ENCODE data around the gene GJA5. TPM values are rescaled to one million over a fixed set of nuclear protein-coding genes. Genes with fewer than 3 reads are reported as not detected.

Gene GJA5
- total RNA-seq, 1 experiment from 2014 or later = not detected

GRCh38 chr1:147749792-147750191 is 10.6 kb downstream of the GJA5 start:
- no TSS peak for BruUV-seq (replicated peaks)
- H3K4me1 ChIP-seq (ENCODE audit: control insufficient read depth, insufficient read depth, low read length) = no peaks in the 10 kb centered on the region
- no peaks in the 10 kb centered on the region for H3K36me3 ChIP-seq (ENCODE audit: control insufficient read depth, insufficient read depth, low read length)
- DNase-seq (ENCODE audit: low read depth, low spot score) = no peak
- in situ Hi-C loops (cut with HindIII; ENCODE audit: low pct_unique_long_range_greater_than_20kb, low sequenced_read_pairs) = no loop called here
- ChIA-PET CTCF (no interaction called here), POLR2A (no interaction called here)
- no peak overlapping the region for H3K4me3 ChIP-seq (ENCODE audit: low read depth in 2 of 2, low read length in 2 of 2)
- no peak for TF ChIP-seq TCF7L2 (IDR thresholded peaks at IDR 0.05; ENCODE audit: low read depth, low read length)
- TF ChIP-seq, protein P1, sequence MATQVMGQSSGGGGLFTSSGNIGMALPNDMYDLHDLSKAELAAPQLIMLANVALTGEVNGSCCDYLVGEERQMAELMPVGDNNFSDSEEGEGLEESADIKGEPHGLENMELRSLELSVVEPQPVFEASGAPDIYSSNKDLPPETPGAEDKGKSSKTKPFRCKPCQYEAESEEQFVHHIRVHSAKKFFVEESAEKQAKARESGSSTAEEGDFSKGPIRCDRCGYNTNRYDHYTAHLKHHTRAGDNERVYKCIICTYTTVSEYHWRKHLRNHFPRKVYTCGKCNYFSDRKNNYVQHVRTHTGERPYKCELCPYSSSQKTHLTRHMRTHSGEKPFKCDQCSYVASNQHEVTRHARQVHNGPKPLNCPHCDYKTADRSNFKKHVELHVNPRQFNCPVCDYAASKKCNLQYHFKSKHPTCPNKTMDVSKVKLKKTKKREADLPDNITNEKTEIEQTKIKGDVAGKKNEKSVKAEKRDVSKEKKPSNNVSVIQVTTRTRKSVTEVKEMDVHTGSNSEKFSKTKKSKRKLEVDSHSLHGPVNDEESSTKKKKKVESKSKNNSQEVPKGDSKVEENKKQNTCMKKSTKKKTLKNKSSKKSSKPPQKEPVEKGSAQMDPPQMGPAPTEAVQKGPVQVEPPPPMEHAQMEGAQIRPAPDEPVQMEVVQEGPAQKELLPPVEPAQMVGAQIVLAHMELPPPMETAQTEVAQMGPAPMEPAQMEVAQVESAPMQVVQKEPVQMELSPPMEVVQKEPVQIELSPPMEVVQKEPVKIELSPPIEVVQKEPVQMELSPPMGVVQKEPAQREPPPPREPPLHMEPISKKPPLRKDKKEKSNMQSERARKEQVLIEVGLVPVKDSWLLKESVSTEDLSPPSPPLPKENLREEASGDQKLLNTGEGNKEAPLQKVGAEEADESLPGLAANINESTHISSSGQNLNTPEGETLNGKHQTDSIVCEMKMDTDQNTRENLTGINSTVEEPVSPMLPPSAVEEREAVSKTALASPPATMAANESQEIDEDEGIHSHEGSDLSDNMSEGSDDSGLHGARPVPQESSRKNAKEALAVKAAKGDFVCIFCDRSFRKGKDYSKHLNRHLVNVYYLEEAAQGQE (IDR thresholded peaks at IDR 0.05; ENCODE audit: insufficient read depth in 1 of 2, low read depth in 2 of 2, low read length in 1 of 2) = no peak
- TF ChIP-seq, protein P2, sequence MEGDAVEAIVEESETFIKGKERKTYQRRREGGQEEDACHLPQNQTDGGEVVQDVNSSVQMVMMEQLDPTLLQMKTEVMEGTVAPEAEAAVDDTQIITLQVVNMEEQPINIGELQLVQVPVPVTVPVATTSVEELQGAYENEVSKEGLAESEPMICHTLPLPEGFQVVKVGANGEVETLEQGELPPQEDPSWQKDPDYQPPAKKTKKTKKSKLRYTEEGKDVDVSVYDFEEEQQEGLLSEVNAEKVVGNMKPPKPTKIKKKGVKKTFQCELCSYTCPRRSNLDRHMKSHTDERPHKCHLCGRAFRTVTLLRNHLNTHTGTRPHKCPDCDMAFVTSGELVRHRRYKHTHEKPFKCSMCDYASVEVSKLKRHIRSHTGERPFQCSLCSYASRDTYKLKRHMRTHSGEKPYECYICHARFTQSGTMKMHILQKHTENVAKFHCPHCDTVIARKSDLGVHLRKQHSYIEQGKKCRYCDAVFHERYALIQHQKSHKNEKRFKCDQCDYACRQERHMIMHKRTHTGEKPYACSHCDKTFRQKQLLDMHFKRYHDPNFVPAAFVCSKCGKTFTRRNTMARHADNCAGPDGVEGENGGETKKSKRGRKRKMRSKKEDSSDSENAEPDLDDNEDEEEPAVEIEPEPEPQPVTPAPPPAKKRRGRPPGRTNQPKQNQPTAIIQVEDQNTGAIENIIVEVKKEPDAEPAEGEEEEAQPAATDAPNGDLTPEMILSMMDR (IDR thresholded peaks at IDR 0.05) = no peak
- TF ChIP-seq SIN3A (IDR thresholded peaks at IDR 0.05; ENCODE audit: borderline replicate concordance, insufficient read depth, low read depth, low read length) = no peak
- TF ChIP-seq POLR2AphosphoS5 (IDR thresholded peaks at IDR 0.05; ENCODE audit: low read depth, low read length) = no peak
- no peak for ATAC-seq
- H3K9me3 ChIP-seq (ENCODE audit: control insufficient read depth, insufficient read depth, low read depth, low read length) = no peaks in the 10 kb centered on the region
- intact Hi-C loops (cut with micrococcal nuclease; ENCODE audit: unreplicated experiment) = no loop called here
- H3K27ac ChIP-seq (ENCODE audit: low read length) = no peak overlapping the region
- no peaks in the 10 kb centered on the region; the same call in 1 of the 2 replicates for H3K27me3 ChIP-seq (ENCODE audit: control insufficient read depth, insufficient read depth, low read length)

GRCh38 chr1:147748676-147749350 is 11.6 kb downstream of the GJA5 start:
- intact Hi-C loops (cut with micrococcal nuclease; ENCODE audit: unreplicated experiment) = no loop called here
- H3K4me3 ChIP-seq (ENCODE audit: low read depth in 2 of 2, low read length in 2 of 2) = no peak overlapping the region
- DNase-seq (ENCODE audit: low read depth, low spot score) (no peak), ATAC-seq (no peak)
- no peaks in the 10 kb centered on the region for H3K36me3 ChIP-seq (ENCODE audit: control insufficient read depth, insufficient read depth, low read length)
- no TSS peak for BruUV-seq (replicated peaks)
- no peaks in the 10 kb centered on the region for H3K4me1 ChIP-seq (ENCODE audit: control insufficient read depth, insufficient read depth, low read length)
- in situ Hi-C loops (cut with HindIII; ENCODE audit: low pct_unique_long_range_greater_than_20kb, low sequenced_read_pairs) = no loop called here
- no peaks in the 10 kb centered on the region for H3K9me3 ChIP-seq (ENCODE audit: control insufficient read depth, insufficient read depth, low read depth, low read length)
- ChIA-PET CTCF (no interaction called here), POLR2A (no interaction called here)
- TF ChIP-seq, protein P2 (IDR thresholded peaks at IDR 0.05) = no peak
- TF ChIP-seq, protein P1 (IDR thresholded peaks at IDR 0.05; ENCODE audit: insufficient read depth in 1 of 2, low read depth in 2 of 2, low read length in 1 of 2) = no peak
- no peaks in the 10 kb centered on the region; the same call in 1 of the 2 replicates for H3K27me3 ChIP-seq (ENCODE audit: control insufficient read depth, insufficient read depth, low read length)
- H3K27ac ChIP-seq (ENCODE audit: low read length) = no peak overlapping the region

All from Panc1 (cell line).